Stimulated activated CD8-positive, alpha-beta memory T cell treated with anti-CD3 and anti-CD28 coated beads, Interleukin-12 subunit alpha, Interleukin-12 subunit beta, amount 100 ng/mL, for 4 hours (primary cell): ENCODE data around the gene AOPEP.

Source experiments
- DNase-seq: peaks from one replicate; pipeline ENCODE4 v3.0.0-alpha.2; 2020; ENCODE audit warnings: low read depth

The AOPEP gene

GRCh38 chr9:94899464-94900221 is 173.1 kb downstream of the AOPEP start:
- no peak for DNase-seq

- DNase-seq: no peak
These were observed 173.9 kb downstream of the AOPEP start for GRCh38 chr9:94900222-94901018.

DNA sequence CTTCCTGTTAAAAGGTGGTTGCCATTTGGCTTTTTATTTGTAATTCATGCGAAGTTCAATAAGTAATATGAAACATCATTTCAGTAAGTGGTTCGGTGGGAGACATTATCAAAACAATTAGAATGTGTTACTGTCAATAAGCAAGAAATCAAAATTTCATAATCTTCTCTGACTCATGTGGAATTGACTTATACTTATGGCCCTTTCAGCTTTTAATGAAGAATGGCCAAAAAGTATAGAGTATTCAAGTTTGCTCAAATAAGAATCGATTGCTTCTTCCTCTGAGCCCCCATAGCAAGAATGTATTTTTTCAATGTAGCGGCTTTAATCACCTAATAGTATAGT is 174.5 kb downstream of the AOPEP start:
- DNase-seq: no peak

DNA sequence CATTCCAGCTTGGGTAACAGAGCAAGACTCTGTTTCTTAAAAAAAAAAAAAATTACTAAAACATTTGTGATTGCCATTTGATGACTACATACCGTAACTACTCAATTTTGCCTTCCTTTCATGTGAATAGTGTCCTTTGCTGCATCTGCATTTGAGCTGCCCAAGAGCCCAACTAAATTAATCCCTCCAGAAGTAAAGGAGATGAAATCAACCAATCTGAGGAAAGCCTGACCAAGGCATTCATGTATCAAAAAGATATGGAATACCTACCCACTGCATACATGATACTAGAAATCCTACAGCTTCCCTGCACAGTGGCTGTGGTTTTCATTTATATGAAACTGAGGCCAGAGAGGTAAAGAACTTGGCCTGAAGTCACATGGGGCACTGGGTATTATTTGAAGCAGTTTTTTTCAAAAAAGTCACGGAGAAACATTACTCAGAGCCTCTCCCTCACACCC is 177.5 kb downstream of the AOPEP start:
- DNase-seq: no peak

DNA sequence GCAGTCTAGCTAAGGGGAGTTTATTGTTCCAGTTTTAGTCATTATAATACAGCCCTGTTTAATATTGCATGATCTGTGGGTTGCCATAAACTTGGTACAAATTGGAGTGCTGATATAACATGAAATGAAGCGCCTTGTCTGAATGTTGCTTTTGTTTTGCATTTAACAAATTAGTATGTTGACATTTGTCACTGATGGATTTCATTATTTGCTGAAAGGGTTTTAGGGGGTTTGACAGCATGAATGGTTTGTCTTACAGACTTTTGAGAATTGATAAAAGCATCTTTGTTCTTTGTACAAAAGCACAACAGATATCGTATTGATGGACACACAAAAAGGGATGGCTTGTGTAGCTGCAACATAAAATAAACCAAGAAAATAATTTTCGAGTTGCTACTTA is 178.3 kb downstream of the AOPEP start:
- no peak for DNase-seq

GRCh38 chr9:94905606-94906005 is 179.1 kb downstream of the AOPEP start:
- DNase-seq: no peak

DNA sequence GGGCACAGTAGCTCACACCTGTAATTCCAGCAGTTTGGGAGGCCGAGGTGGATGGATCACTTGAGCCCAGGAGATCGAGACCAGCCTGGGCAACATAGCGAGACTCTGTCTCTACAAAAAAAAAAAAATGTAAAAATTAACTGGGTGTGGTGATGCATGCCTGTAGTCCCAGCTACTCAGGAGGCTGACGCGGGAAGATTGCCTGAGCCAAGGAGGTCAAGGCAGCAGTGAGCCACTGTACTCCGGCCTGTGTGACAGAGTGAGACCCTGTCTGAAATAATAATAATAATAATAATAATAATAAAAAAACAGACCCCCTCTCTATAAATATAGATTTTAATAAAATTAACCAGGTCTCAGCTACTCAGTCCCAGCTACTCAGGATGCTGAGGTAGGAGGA is 179.7 kb downstream of the AOPEP start:
- DNase-seq: no peak

DNA sequence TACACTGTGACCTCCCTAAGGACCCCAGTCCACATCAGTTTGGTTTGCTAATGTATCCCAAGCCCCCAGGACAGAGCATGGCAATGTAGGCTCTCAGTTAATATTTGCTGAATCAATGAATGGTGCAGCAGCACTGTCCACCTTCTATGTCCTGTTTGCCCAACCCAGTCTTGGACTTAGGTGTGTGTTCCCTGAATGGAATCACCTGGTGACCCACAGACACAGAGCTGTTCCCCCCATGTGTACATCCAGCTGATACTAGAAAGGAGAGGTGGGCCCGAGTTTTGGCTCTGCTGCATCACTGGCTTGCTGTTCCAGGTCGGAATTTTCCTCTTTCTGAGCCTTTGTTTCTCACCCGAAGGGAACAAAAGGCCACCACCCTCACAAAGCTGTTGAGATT is 180.2 kb downstream of the AOPEP start:
- no peak for DNase-seq

DNA sequence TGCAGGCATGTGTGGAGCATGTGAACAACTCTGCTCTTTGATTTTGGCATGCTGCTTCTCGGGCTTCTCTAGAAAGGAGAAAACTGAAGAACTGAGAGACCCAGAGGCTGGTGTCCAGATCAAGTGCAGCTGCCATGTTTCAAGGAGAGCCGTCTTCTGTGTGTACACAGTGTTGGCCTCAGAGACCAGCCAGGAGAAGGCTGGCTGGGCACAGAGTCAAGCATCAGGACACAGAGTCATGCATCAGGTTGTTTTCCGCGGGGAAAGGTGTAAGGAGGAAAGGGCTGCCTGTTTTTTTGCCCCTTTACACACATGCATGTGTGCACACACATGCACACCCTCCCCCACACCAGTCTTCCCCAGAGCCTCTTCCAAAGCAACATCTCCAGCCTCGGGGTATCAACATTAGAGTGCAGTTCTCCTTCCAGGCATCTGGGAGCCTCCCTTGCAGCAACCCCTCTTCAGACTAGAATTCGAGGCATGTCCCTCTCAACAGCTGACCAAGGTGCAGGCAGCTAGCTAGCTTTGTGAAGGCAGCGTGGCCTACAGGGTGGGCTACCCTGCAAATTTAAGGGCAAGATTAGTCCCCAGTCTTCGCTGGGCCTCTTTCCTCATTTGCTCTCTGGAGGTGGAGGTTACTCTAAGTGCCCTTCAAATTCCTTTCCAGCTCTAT is 180.9 kb downstream of the AOPEP start:
- DNase-seq: no peak

- DNase-seq: no peak
These were observed 181.6 kb downstream of the AOPEP start for GRCh38 chr9:94908011-94908563.

GRCh38 chr9:94908583-94909249 is 182.2 kb downstream of the AOPEP start:
- DNase-seq: no peak

- DNase-seq: no peak
These were observed 182.9 kb downstream of the AOPEP start for GRCh38 chr9:94909250-94909894.

DNA sequence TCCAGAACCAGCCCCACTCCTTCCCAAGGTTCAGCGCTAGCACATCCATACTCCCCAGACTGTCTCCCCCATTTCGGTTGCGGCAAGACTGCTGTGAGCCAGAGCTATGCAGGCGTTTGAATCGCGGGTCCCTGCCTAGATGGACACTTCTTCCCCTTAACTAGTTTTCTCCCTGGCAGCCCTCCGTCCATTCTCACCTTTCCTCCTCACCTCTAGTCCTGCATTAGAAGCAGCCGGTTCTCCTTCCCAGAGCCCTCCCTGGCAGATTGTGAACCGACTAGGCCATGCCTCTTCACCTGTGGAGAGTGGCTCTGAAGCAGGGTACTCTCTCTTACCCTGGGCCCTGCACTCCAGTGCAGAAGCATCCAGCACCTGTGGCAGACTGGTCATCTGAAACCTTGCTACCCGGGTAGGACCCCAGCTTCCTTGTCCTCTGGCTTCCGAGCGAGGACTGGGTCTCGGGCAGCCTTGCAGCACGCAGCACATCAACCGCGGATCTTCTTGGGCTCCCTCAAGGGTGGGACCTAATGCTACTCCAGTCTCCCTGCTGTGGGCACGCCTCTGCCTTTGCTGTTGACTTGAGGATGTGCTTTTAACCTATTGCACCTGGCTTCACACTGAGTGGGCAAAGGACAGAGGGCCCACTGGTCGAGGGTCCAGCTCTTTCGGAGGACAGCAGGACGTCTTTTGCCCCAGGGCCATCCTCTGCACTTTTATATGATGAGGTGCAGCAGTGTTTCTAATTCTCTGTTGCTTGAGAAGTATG is 183.6 kb downstream of the AOPEP start:
- DNase-seq: no peak

DNA sequence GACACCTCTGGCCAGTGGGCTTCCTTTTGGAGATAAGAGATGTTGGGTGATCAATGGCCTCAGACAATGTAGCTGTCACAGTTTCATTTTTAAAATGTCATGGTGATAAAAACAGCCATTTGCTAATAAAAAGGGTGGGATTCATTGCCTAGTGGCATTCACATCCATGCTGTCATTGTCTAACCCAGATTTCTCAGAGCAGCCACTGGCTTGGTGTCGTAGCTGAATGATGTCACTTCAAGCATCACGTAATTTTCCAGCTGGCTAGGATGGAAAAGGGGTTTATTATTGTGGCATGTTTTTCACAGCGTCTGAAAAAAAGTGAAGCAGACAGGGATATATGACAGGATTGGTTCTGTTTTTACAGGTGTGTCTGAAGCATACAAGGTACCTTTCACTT is 184.7 kb downstream of the AOPEP start:
- DNase-seq: no peak

DNA sequence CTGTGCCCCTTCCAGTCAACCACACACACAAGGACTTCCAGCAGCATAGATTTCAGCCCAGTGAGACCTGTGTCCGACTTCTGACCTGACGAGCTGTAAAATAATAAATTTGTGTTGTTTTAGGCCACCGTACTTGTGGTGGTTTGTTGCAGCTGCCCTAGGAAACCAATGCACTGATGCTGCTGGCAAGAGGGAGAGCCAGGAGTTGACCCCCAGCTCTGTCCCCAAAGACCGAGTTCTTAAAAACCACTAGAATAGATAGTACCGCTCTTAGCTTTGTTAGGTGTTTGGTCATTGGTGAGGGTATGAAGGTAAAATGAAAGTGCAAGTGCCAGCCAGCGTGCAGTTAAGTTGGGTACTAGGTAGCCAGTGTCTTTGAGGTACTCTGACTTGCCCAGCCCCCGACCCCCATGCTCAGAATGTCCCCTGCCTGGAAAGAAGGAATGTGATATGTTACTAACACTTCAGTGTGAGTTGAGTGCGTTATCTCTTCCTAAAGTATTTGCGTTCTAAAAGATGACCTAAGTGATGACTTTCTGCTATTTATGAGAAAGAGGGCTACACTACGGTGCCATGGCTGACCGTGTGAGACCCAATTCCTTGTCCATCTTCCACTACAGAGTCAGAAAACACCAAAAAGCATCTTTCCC is 185.6 kb downstream of the AOPEP start:
- DNase-seq: no peak

DNA sequence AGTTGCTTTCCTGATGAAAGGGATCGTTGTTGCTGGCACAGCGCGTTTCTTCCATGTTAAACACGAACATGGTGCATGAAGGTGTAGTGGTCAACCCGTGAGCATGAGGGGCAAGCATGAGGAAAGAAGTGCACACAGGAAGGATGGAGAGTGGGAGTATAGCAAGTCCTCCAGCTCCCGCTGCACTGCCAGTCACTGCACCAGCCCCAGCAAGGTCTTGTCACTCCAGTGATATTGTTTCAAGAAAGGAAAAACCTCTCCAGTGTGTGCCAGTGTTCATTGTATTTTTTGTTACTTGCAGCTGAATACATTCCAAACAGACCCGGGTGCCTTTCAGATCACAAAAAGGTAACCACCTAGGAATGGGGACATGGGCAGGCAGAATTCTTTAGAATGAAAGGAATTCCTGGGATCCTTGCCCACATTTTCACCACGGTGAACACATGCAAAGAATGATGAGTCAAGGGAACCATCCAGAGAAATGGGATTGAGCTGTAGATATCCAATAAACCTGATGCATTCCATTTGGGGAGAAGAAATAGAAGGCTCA is 186.3 kb downstream of the AOPEP start:
- no peak for DNase-seq

GRCh38 chr9:94913550-94913949 is 187.1 kb downstream of the AOPEP start:
- no peak for DNase-seq

- no peak for DNase-seq
These were observed 189.3 kb downstream of the AOPEP start for GRCh38 chr9:94915476-94916450.

DNA sequence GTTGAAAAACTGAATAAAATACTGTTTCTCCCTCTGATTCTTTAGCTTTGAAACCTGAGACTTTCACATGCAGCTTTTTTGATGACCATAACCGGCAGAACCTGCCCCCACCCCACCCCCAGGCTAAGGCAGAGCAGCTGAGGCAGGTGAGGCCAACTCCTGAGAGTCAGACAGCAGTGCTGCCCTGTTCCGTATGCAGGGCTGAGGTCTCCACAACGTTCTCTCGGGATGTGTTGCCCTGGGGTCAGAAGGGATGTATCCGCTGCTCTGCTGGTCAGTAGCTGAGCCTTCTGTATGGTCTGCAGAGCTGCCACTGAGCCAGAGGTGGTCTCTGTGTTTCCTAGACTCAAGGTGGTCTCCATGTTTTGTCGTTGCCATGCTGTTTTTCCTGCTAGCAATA is 190.5 kb downstream of the AOPEP start:
- DNase-seq: no peak
